22Rv1 (cell line): ENCODE data around the gene ACCS.

Experiments
- ZFX ChIP-seq: fragments of 450-650 bp; IDR thresholded peaks from 2 replicates; pipeline ENCODE4 v1.6.1; 2017; ENCODE audit warnings: antibody characterized with exemption, borderline replicate concordance
- TF ChIP-seq, protein P1 (sequence below): fragments of 450-650 bp; IDR thresholded peaks from 2 replicates; pipeline ENCODE4 v1.5.1; 2017; ENCODE audit warnings: mild to moderate bottlenecking

DNA sequence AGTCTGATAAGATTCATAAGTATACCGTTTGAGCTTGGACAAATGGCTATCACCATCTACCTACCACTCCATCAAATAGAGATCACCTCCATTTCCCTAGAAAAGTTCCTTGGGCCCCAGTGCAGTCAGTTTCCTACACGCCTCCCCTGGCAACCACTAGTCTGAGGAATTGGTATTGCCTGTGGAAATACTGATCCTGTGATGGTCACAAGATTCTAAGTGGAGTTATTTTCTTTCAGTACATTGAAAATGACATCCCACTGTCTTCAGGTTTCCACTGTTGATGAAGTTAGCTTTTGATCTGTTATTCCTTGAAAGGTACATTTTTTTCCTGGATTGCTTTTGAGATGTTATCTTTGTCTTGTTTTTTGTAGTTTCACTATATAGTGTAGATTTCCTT, 22.9 kb upstream of the ACCS start:
- TF ChIP-seq, protein P1, sequence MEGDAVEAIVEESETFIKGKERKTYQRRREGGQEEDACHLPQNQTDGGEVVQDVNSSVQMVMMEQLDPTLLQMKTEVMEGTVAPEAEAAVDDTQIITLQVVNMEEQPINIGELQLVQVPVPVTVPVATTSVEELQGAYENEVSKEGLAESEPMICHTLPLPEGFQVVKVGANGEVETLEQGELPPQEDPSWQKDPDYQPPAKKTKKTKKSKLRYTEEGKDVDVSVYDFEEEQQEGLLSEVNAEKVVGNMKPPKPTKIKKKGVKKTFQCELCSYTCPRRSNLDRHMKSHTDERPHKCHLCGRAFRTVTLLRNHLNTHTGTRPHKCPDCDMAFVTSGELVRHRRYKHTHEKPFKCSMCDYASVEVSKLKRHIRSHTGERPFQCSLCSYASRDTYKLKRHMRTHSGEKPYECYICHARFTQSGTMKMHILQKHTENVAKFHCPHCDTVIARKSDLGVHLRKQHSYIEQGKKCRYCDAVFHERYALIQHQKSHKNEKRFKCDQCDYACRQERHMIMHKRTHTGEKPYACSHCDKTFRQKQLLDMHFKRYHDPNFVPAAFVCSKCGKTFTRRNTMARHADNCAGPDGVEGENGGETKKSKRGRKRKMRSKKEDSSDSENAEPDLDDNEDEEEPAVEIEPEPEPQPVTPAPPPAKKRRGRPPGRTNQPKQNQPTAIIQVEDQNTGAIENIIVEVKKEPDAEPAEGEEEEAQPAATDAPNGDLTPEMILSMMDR: no peak
- TF ChIP-seq ZFX: no peak
